Gastrocnemius medialis (tissue), 4 donors: ENCODE results near the gene CD244. TPM values are rescaled to one million over a fixed set of nuclear protein-coding genes. Genes with fewer than 3 reads are reported as not detected.

Source experiments
- ATAC-seq, 2 donors: fragments of 150-250 bp; one replicate each; pipeline ENCODE4 v1.9.1; 2016
- DNase-seq, 2 donors: peaks; one replicate each; pipeline ENCODE4 v3.0.0-alpha.2; 2019
- H3K27ac ChIP-seq, 4 donors: fragments of 200-600 bp; sonication (generic); 1 replicate in 1 of 4; 2 replicates in 3 of 4; pipeline ENCODE4 v1.5.1; 2016 to 2018; ENCODE audit warnings: mild to moderate bottlenecking in 2 of 4, moderate library complexity in 1 of 4
- H3K27me3 ChIP-seq, 3 donors: fragments of 200-600 bp; sonication (generic) in 2 of 3; 1 replicate in 1 of 3; 2 replicates in 2 of 3; pipeline versions ENCODE4 v1.5.1 to v1.6.0; 2016 to 2019; ENCODE audit warnings: mild to moderate bottlenecking in 1 of 3, moderate library complexity in 1 of 3
- H3K36me3 ChIP-seq, 2 donors: fragments of 200-600 bp; sonication (generic) in 1 of 2; one replicate each; pipeline ENCODE4 v1.5.1; 2017 to 2018
- H3K4me1 ChIP-seq, 2 donors: fragments of 200-600 bp; sonication (generic) in 1 of 2; one replicate each; pipeline ENCODE4 v1.5.1; 2016 to 2017; ENCODE audit warnings: mild to moderate bottlenecking in 2 of 2
- H3K4me3 ChIP-seq, 4 donors: fragments of 200-600 bp; sonication (generic) in 3 of 4; 1 replicate in 1 of 4; 2 replicates in 3 of 4; pipeline ENCODE4 v1.5.1; 2016 to 2019; ENCODE audit warnings: mild to moderate bottlenecking in 2 of 4
- H3K9me3 ChIP-seq, 3 donors: fragments of 200-600 bp; sonication (generic) in 2 of 3; 1 replicate in 1 of 3; 2 replicates in 2 of 3; pipeline ENCODE4 v1.5.1; 2016 to 2019
- CTCF ChIP-seq, 5 experiments: fragments of 450-650 bp in 3 of 5; fragments of 200-600 bp in 2 of 5; sonication (generic) in 2 of 5; IDR thresholded peaks in 4 of 5; conservative IDR thresholded peaks in 1 of 5; 1 replicate in 4 of 5; 2 replicates in 1 of 5; pipeline ENCODE4 v1.5.1; 2016 to 2019; ENCODE audit warnings: antibody characterized with exemption in 5 of 5, mild to moderate bottlenecking in 3 of 5, moderate library complexity in 3 of 5
- POLR2A ChIP-seq, 2 donors: fragments of 450-650 bp; IDR thresholded peaks; one replicate each; pipeline ENCODE4 v1.6.1; 2017; ENCODE audit warnings: antibody characterized with exemption in 2 of 2, mild to moderate bottlenecking in 2 of 2, moderate library complexity in 2 of 2
- in situ Hi-C, 4 donors: fragments of 200-750 bp; cut with MboI; loops; one replicate each; pipeline versions ENCODE4 v1.15.0 to v1.8.0; 2017; ENCODE audit warnings: low sequenced_read_pairs in 4 of 4
- intact Hi-C: fragments of 100-400 bp; cut with DNase I; formaldehyde crosslinking; loops from one replicate; pipeline ENCODE4 v1.15.1; 2023; ENCODE audit warnings: low total_unique reads
- total RNA-seq, 4 donors: library from RNA; depleted of rRNA; stranded (reverse); fragments of >200 nt; gene quantifications; one replicate each; pipeline versions ENCODE4 v1.1.0 to v1.2.3, GENCODE V29; 2016

Gene CD244
- total RNA-seq, 4 donors from 2014 or later, result not detected

- no peaks in the 10 kb centered on the region for H3K4me1 ChIP-seq
- intact Hi-C loops, result loop anchor here (10.0 kb wide), 1 partner anchor 264 kb away; the partner anchor contains the start of gene KLHDC9
- H3K27ac ChIP-seq, result no peak overlapping the region
- H3K27me3 ChIP-seq, result no peaks in the 10 kb centered on the region
- no peak overlapping the region for H3K4me3 ChIP-seq
- H3K36me3 ChIP-seq, result no peaks in the 10 kb centered on the region
- no peak for ATAC-seq
- in situ Hi-C loops, result no loop called here
- H3K9me3 ChIP-seq, result no peaks in the 10 kb centered on the region
- DNase-seq, result no peak
- TF ChIP-seq CTCF (IDR thresholded peaks at IDR 0.05 in 4 of 5, conservative IDR thresholded peaks at IDR 0.05 in 1 of 5) (peak in 2 of 5 experiments; percentile 13 to 27), POLR2A (IDR thresholded peaks at IDR 0.05) (no peak)
Measured at GRCh38 chr1:160830321-160831153, 32.1 kb downstream of the CD244 start.

- DNase-seq, result no peak
Measured at GRCh38 chr1:160829766-160830165, 32.9 kb downstream of the CD244 start.

GRCh38 chr1:160827418-160827817 is 35.3 kb downstream of the CD244 start:
- in situ Hi-C loops, result no loop called here
- no peak for TF ChIP-seq CTCF (IDR thresholded peaks at IDR 0.05 in 4 of 5, conservative IDR thresholded peaks at IDR 0.05 in 1 of 5)
- no peak for TF ChIP-seq POLR2A (IDR thresholded peaks at IDR 0.05)
- Histone ChIP-seq H3K27me3 (no peaks in the 10 kb centered on the region), H3K4me1 (no peaks in the 10 kb centered on the region), H3K9me3 (no peaks in the 10 kb centered on the region), H3K4me3 (no peak overlapping the region), H3K27ac (no peak overlapping the region), H3K36me3 (no peaks in the 10 kb centered on the region)
- DNase-seq (no peak), ATAC-seq (no peak)
- intact Hi-C loops, result no loop called here

More at GRCh38 chr1:160829766-160830165, 32.9 kb downstream of the CD244 start:
- Histone ChIP-seq H3K4me1 (no peaks in the 10 kb centered on the region), H3K27me3 (no peaks in the 10 kb centered on the region), H3K36me3 (no peaks in the 10 kb centered on the region), H3K4me3 (no peak overlapping the region), H3K27ac (no peak overlapping the region), H3K9me3 (no peaks in the 10 kb centered on the region)
- intact Hi-C loops (loop anchor here (10.0 kb wide), 1 partner anchor 265 kb away; the partner anchor contains the start of gene KLHDC9), in situ Hi-C loops (no loop called here)
- ATAC-seq, result no peak
- TF ChIP-seq CTCF (IDR thresholded peaks at IDR 0.05 in 4 of 5, conservative IDR thresholded peaks at IDR 0.05 in 1 of 5), result no peak
- no peak for TF ChIP-seq POLR2A (IDR thresholded peaks at IDR 0.05)

- H3K36me3 ChIP-seq, result no peaks in the 10 kb centered on the region
- no peak for TF ChIP-seq CTCF (IDR thresholded peaks at IDR 0.05 in 4 of 5, conservative IDR thresholded peaks at IDR 0.05 in 1 of 5)
- TF ChIP-seq POLR2A (IDR thresholded peaks at IDR 0.05), result no peak
- ATAC-seq, result no peak
- intact Hi-C loops (no loop called here), in situ Hi-C loops (no loop called here)
- no peak for DNase-seq
- no peak overlapping the region for H3K4me3 ChIP-seq
- H3K27ac ChIP-seq, result no peak overlapping the region
- no peaks in the 10 kb centered on the region for H3K4me1 ChIP-seq
- H3K27me3 ChIP-seq, result no peaks in the 10 kb centered on the region
- H3K9me3 ChIP-seq, result no peaks in the 10 kb centered on the region
Measured at GRCh38 chr1:160826546-160826945, 36.1 kb downstream of the CD244 start.
